NCI-H1048 (cell line): Measurements from ENCODE around the gene RETSAT.

Experiments used
- DNase-seq: peaks from one replicate; lab custom pipeline; 2025; lab: John Stamatoyannopoulos, UW

The RETSAT gene

GRCh38 chr2:85307527-85307897 is 46.8 kb downstream of the RETSAT start:
- DNase-seq: no peak

- no peak for DNase-seq
Measured at GRCh38 chr2:85303780-85304531, 50.4 kb downstream of the RETSAT start.

- no peak for DNase-seq
Measured at GRCh38 chr2:85302121-85302520, 52.2 kb downstream of the RETSAT start.
